C4-2B (cell line): ENCODE results near the gene UBE2L3.
"Not testable (repeated sequence)": the region's sequence is repeated elsewhere in the genome, so short reads cannot be mapped to it uniquely, and the experiment has no call there.

Experiments used
- ZFX ChIP-seq: fragments of 450-650 bp; IDR thresholded peaks from 2 replicates; pipeline ENCODE4 v1.6.1; 2017
- TF ChIP-seq, protein P1 (sequence below): fragments of 450-650 bp; conservative IDR thresholded peaks from 2 replicates; pipeline ENCODE4 v1.5.1; 2017; ENCODE audit warnings: mild to moderate bottlenecking

DNA sequence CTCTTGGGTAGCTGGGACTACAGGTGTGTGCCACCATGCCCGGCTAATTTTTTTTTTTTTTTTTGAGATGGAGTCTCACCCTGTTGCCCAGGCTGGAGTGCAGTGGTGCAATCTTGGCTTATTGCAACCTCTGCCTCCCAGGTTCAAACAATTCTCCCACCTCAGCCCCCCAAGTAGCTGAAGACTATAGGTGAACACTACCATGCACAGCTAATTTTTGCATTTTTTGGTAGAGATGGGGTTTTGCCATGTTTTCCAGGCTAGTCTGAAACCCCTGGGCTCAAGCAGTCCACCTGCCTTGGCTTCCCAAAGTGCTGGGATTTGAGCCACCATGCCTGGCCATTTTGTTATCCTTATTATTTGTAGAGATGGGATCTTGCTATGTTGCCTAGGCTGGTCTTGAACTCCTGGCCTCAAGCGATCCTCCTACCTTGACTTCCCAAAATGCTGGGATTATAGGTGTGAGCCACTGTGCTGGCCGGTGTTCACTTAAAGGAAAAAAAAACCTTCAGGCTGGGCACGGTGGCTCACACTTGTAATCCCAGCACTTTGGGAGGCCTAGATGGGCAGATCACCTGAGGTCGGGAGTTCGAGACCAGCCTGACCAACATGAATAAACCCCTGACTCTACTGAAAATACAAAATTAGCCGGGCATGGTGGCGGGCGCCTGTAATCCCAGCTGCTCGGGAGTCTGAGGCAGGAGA, 13.6 kb downstream of the UBE2L3 start:
- TF ChIP-seq, protein P1, sequence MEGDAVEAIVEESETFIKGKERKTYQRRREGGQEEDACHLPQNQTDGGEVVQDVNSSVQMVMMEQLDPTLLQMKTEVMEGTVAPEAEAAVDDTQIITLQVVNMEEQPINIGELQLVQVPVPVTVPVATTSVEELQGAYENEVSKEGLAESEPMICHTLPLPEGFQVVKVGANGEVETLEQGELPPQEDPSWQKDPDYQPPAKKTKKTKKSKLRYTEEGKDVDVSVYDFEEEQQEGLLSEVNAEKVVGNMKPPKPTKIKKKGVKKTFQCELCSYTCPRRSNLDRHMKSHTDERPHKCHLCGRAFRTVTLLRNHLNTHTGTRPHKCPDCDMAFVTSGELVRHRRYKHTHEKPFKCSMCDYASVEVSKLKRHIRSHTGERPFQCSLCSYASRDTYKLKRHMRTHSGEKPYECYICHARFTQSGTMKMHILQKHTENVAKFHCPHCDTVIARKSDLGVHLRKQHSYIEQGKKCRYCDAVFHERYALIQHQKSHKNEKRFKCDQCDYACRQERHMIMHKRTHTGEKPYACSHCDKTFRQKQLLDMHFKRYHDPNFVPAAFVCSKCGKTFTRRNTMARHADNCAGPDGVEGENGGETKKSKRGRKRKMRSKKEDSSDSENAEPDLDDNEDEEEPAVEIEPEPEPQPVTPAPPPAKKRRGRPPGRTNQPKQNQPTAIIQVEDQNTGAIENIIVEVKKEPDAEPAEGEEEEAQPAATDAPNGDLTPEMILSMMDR = not testable (repeated sequence)
- TF ChIP-seq ZFX = not testable (repeated sequence)
